ENCODE measurements around the gene PEX14.
"Not testable (repeated sequence)": the region's sequence is repeated elsewhere in the genome, so short reads cannot be mapped to it uniquely, and the experiment has no call there.

The PEX14 gene

DNA sequence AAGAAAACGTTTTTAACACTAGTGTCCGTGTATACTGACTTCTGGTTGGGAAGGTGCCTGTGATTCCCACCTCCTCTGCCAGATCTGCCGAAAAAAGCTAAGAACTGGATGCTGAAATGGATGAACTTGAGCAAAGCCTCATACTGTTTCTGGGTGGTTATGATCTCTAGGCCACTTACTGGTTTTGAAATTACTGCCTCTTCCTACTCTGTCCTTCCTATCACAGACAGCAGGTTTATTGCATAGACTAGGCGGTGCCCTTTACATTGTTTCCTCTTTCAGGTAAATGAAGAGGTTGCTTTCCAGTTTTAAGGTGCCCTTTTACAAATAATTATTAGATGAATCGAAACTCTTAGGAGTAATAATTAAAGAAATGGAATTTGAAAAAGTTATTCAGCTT is 27.5 kb downstream of the PEX14 start:
- Histone ChIP-seq H3K27ac (ENCODE audit: low read depth, low read length) (no peak overlapping the region), H3K9ac (ENCODE audit: low read length) (no peak overlapping the region), H3K9me3 (ENCODE audit: insufficient read depth, low read length) (no peaks in the 10 kb centered on the region), H3K36me3 (ENCODE audit: low read length) (no peaks in the 10 kb centered on the region), H3K9me2 (replicated peaks; ENCODE audit: insufficient read depth, low read length) (no peaks in the 10 kb centered on the region), H3K4me2 (ENCODE audit: low read depth, low read length, poor library complexity, severe bottlenecking) (no peak overlapping the region), H3K79me2 (ENCODE audit: insufficient read depth, low read length) (peaks cover 34% of the 10 kb centered on the region), H3F3A (ENCODE audit: insufficient read depth) (no peaks in the 10 kb centered on the region), H3K4me3 (ENCODE audit: insufficient read depth, low read length, poor library complexity, severe bottlenecking) (no peak overlapping the region), H2AFZ (ENCODE audit: low read depth, low read length, severe bottlenecking) (no peak overlapping the region), H3K27me3 (ENCODE audit: low read length) (no peaks in the 10 kb centered on the region), H4K20me1 (ENCODE audit: low read depth, low read length) (no peaks in the 10 kb centered on the region)
- no peak for TF ChIP-seq EZH2phosphoT487 (conservative IDR thresholded peaks at IDR 0.05; ENCODE audit: low read length)
- TF ChIP-seq, protein P1, sequence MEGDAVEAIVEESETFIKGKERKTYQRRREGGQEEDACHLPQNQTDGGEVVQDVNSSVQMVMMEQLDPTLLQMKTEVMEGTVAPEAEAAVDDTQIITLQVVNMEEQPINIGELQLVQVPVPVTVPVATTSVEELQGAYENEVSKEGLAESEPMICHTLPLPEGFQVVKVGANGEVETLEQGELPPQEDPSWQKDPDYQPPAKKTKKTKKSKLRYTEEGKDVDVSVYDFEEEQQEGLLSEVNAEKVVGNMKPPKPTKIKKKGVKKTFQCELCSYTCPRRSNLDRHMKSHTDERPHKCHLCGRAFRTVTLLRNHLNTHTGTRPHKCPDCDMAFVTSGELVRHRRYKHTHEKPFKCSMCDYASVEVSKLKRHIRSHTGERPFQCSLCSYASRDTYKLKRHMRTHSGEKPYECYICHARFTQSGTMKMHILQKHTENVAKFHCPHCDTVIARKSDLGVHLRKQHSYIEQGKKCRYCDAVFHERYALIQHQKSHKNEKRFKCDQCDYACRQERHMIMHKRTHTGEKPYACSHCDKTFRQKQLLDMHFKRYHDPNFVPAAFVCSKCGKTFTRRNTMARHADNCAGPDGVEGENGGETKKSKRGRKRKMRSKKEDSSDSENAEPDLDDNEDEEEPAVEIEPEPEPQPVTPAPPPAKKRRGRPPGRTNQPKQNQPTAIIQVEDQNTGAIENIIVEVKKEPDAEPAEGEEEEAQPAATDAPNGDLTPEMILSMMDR (IDR thresholded peaks at IDR 0.05; ENCODE audit: insufficient read depth, low read length, poor library complexity, severe bottlenecking), result no peak

DNA sequence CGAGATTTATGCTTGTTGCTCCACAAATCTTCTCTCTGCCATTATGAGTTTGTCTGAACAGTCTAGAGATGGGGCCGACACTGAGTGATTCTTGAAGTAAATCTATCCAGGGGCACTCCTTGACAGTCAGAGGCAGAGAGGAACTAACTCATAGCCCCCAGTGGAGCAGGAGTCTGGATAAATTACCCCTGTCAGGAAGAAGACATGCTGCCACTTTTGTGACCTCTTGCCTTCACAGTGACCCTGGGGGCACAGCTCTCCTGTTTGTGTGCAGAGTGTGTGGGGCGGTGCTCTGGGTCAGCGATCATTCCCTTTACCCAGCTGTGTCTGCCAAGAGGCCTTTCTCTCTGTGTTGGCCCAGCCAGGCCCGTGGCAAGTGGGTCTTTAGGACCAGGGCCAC is 29.5 kb downstream of the PEX14 start:
- Histone ChIP-seq H3F3A (ENCODE audit: insufficient read depth) (no peaks in the 10 kb centered on the region), H3K27ac (ENCODE audit: low read depth, low read length) (no peak overlapping the region), H3K27me3 (ENCODE audit: low read length) (no peaks in the 10 kb centered on the region), H3K4me2 (ENCODE audit: low read depth, low read length, poor library complexity, severe bottlenecking) (no peak overlapping the region), H3K9me2 (replicated peaks; ENCODE audit: insufficient read depth, low read length) (no peaks in the 10 kb centered on the region), H3K9ac (ENCODE audit: low read length) (no peak overlapping the region), H3K36me3 (ENCODE audit: low read length) (no peaks in the 10 kb centered on the region), H4K20me1 (ENCODE audit: low read depth, low read length) (no peaks in the 10 kb centered on the region), H2AFZ (ENCODE audit: low read depth, low read length, severe bottlenecking) (no peak overlapping the region), H3K9me3 (ENCODE audit: insufficient read depth, low read length) (no peaks in the 10 kb centered on the region), H3K4me3 (ENCODE audit: insufficient read depth, low read length, poor library complexity, severe bottlenecking) (no peak overlapping the region), H3K79me2 (ENCODE audit: insufficient read depth, low read length) (peaks cover 25% of the 10 kb centered on the region)
- TF ChIP-seq, protein P1 (IDR thresholded peaks at IDR 0.05; ENCODE audit: insufficient read depth, low read length, poor library complexity, severe bottlenecking), result no peak
- no peak for TF ChIP-seq EZH2phosphoT487 (conservative IDR thresholded peaks at IDR 0.05; ENCODE audit: low read length)

DNA sequence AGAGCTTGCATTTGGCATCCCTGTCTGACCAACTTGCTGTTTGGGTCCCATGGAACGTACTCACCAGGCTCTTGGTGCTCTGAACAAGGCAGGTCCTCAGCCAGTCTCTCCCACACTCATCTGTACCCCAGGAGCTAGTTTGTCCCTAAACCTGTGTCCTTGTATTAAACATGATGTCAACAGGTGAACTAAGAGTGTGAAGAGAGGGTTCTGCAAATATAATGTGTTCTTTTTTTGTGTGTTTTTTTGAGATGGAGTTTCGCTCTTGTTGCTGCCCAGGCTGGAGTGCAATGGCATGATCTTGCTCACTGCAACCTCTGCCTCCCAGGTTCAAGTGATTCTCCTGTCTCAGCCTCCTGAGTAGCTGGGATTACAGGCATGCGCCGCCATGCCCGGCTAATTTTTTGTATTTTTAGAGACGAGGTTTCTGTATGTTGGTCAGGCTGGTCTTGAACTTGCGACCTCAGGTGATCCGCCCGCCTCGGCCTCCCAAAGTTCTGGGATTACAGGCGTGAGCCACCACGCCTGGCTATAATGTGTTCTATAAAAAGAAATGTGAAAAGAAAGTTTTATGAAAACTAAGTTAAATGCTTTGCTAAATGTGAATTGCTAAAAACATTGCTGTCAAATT is 31.4 kb downstream of the PEX14 start:
- not testable (repeated sequence) for H2AFZ ChIP-seq (ENCODE audit: low read depth, low read length, severe bottlenecking); H3F3A ChIP-seq (ENCODE audit: insufficient read depth); H3K27ac ChIP-seq (ENCODE audit: low read depth, low read length); H3K9ac ChIP-seq (ENCODE audit: low read length); H3K4me3 ChIP-seq (ENCODE audit: insufficient read depth, low read length, poor library complexity, severe bottlenecking); H3K9me2 ChIP-seq (replicated peaks; ENCODE audit: insufficient read depth, low read length); H4K20me1 ChIP-seq (ENCODE audit: low read depth, low read length); H3K4me2 ChIP-seq (ENCODE audit: low read depth, low read length, poor library complexity, severe bottlenecking); H3K9me3 ChIP-seq (ENCODE audit: insufficient read depth, low read length); H3K27me3 ChIP-seq (ENCODE audit: low read length); H3K36me3 ChIP-seq (ENCODE audit: low read length)
- H3K79me2 ChIP-seq (ENCODE audit: insufficient read depth, low read length), result peaks cover 27% of the 10 kb centered on the region

DNA sequence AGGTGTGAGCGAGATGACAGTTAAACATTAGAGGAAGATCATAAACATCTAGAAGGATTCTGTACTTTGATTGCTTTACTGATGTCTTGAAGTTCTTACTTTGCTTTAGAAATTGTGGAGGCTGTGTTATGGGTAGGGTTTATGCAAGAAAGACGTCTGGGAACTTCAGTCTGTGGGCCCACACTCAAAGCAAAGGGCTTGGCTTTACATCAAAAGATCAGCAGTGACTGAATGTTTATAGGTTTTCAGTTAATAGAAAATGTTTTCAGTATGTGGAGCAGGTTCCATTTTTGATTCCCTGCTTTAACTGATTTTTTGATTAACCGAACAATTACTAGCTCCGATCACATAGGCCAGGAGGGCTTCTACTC is 31.9 kb downstream of the PEX14 start:
- Histone ChIP-seq H3K27me3 (ENCODE audit: low read length) (no peaks in the 10 kb centered on the region), H3K36me3 (ENCODE audit: low read length) (no peaks in the 10 kb centered on the region), H3K4me2 (ENCODE audit: low read depth, low read length, poor library complexity, severe bottlenecking) (no peak overlapping the region), H2AFZ (ENCODE audit: low read depth, low read length, severe bottlenecking) (no peak overlapping the region), H3K4me3 (ENCODE audit: insufficient read depth, low read length, poor library complexity, severe bottlenecking) (no peak overlapping the region), H3K79me2 (ENCODE audit: insufficient read depth, low read length) (peaks cover 28% of the 10 kb centered on the region), H3K27ac (ENCODE audit: low read depth, low read length) (no peak overlapping the region), H3K9ac (ENCODE audit: low read length) (no peak overlapping the region), H3F3A (ENCODE audit: insufficient read depth) (no peaks in the 10 kb centered on the region), H4K20me1 (ENCODE audit: low read depth, low read length) (no peaks in the 10 kb centered on the region), H3K9me3 (ENCODE audit: insufficient read depth, low read length) (no peaks in the 10 kb centered on the region), H3K9me2 (replicated peaks; ENCODE audit: insufficient read depth, low read length) (no peaks in the 10 kb centered on the region)
- TF ChIP-seq EZH2phosphoT487 (conservative IDR thresholded peaks at IDR 0.05; ENCODE audit: low read length), result no peak
- TF ChIP-seq, protein P1 (IDR thresholded peaks at IDR 0.05; ENCODE audit: insufficient read depth, low read length, poor library complexity, severe bottlenecking), result no peak
